GM12892 (cell line): ENCODE results near the gene MCC.

ENCODE experiments used
- POLR2A ChIP-seq: IDR thresholded peaks from 2 replicates; pipeline ENCODE4 v1.6.1; 2011; ENCODE audit warnings: low read depth, low read length, control low read depth
- POLR2AphosphoS5 ChIP-seq: IDR thresholded peaks from 2 replicates; pipeline ENCODE4 v1.6.1; 2011; ENCODE audit warnings: low read depth, low read length, control low read depth
- TAF1 ChIP-seq: IDR thresholded peaks from 2 replicates; pipeline ENCODE4 v1.6.1; 2011; ENCODE audit warnings: low read depth, mild to moderate bottlenecking, control low read depth, low read length, borderline replicate concordance

DNA sequence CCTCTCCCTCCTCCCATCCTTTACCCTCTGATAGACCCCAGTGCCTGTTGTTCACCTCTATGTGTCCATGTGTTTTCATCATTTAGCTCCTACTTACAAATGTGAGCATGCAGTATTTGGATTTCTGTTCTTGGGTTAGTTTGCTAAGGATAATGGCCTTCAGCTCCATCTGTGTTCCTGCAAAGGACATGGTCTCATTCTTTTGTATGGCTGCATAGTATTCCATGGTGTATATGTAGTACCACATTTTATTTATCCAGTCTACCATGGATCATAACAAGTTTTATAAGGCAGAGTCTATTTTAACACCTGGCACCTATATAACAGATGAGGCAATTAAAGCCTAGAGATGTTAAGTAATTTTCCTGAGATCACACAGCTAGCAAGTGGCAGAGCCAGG, 32.6 kb upstream of the MCC start:
- no peak for TF ChIP-seq TAF1
- TF ChIP-seq POLR2AphosphoS5, result no peak
- TF ChIP-seq POLR2A, result no peak
